Psoas muscle (tissue), 8 donors: ENCODE data around the gene IQGAP2. TPM values are rescaled to one million over a fixed set of nuclear protein-coding genes. Genes with fewer than 3 reads are reported as not detected.

Source experiments
- ATAC-seq, 4 donors: fragments of 200-7000 bp; cut with Tn5 transposase; one replicate each; pipeline ENCODE4 v1.9.1; 2020; ENCODE audit warnings: moderate library complexity in 3 of 4, mild to moderate bottlenecking in 2 of 4
- DNase-seq, 2 donors: peaks; one replicate each; pipeline ENCODE4 v3.0.0-alpha.2; 2020
- H3K27ac ChIP-seq: fragments of 200-600 bp; one replicate; pipeline ENCODE4 v1.8.0; 2022
- H3K27me3 ChIP-seq, 3 donors: fragments of 200-600 bp in 1 of 3; one replicate each; pipeline versions ENCODE4 v1.6.1 to v1.8.0; 2013 to 2022; ENCODE audit warnings: low read length in 2 of 3, mild to moderate bottlenecking in 2 of 3, moderate library complexity in 1 of 3; ENCODE audit not compliant: insufficient read depth in 3 of 3
- H3K36me3 ChIP-seq, 2 donors: fragments of 200-600 bp in 1 of 2; one replicate each; pipeline versions ENCODE4 v1.6.1 to v1.8.0; 2013 to 2022; ENCODE audit warnings: low read depth in 1 of 2, mild to moderate bottlenecking in 1 of 2, moderate library complexity in 1 of 2; ENCODE audit not compliant: insufficient read depth in 1 of 2
- H3K4me1 ChIP-seq: fragments of 200-600 bp; one replicate; pipeline ENCODE4 v1.8.0; 2022
- H3K4me3 ChIP-seq: fragments of 200-600 bp; one replicate; pipeline ENCODE4 v1.8.0; 2022; ENCODE audit warnings: mild to moderate bottlenecking
- H3K9me3 ChIP-seq: fragments of 200-600 bp; one replicate; pipeline ENCODE4 v1.8.0; 2022
- WGBS, 3 donors: extraction: QIAGEN DNeasy Blood & Tissue Kit; methylation state at CpG; one replicate each; pipeline versions ENCODE4 v1.1.6 to v1.1.7; 2013; 5-methylcytosine and 5-hydroxymethylcytosine counted together
- intact Hi-C, 2 donors: fragments of 100-400 bp; cut with DNase I; formaldehyde crosslinking; loops; one replicate each; pipeline versions ENCODE4 v1.11.0 to v1.14.2; 2022
- polyA plus RNA-seq, 3 donors: library from polyadenylated mRNA; stranded (reverse); fragments of 200-250 nt; gene quantifications; one replicate each; pipeline ENCODE4 v1.2.3, GENCODE V29; 2013
- total RNA-seq, 4 donors: library from RNA; stranded (reverse); fragmentation: NEBNext Ultra II Directional in 2 of 4; extraction: Animal tissue kit (Norgen Biotek cat#: 25700) in 2 of 4; gene quantifications; one replicate each; pipeline versions ENCODE4 v1.2.1 to v1.2.4, GENCODE V29; 2021 to 2023
- TF ChIP-seq, protein P1 (sequence below): fragments of 200-600 bp; IDR thresholded peaks from one replicate; pipeline ENCODE4 v1.8.0; 2022; ENCODE audit warnings: antibody characterized with exemption
- donor health status: healthy with polysubstance abuse.
- donor health status: DM: no; HTN: no; CAD: no; lungs with moderate emphysema.
- donor health status: Bipolar disorder and iron deficiency.
- donor health status: healthy.
- donor health status: DM: yes; HTN: yes; CAD: no.
- donor health status: DM: no; HTN: no; CAD: no.
- donor health status: DM: no; HTN: no; CAD: no.
- donor health status: DM: yes; HTN: yes; CAD: no.

IQGAP2 gene
- total and polyA plus RNA-seq, 7 donors: 0.52 to 4.3 (median 1.4) TPM

DNA sequence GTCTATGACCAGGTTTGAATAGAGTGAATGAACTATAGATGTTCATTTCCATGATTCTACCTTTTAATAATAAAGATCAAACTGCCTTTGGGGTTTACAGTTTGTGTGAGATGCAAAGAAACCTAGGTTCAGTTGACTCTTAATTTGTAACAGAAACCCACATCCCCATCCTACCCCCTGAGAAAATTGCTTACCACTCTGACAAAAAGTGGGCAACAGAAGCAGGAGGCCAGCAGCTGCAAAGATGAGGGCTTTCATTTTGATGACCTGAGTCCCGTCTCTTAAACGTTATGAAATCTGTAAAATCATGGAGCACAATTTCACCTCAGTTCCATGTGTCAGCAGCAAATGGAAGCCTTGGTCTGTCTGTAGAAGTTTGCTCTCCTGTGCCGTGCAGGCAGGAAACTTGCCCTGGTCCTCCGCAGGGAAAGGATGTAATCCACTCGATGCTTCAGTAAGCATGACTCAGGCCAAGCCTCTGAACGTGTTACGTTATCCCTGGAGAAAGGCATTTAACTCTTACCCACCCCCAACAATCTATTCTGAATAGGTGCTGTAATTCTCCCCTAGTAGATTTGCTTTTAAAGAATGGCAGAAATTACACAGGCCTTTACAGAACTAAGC is 220.0 kb downstream of the IQGAP2 start, which contains the start of gene F2RL2:
Gene F2RL2 (minus strand): TSS at position 431 of the 624 bp plus-strand sequence. CDS start 173 bp downstream, at position 258.
- no peak within 1 kb of the TSS for H3K27ac ChIP-seq
- 10 to 13% (median 12%) methylated on average over 7 of the region's 7 CpGs for WGBS, 3 donors

DNA sequence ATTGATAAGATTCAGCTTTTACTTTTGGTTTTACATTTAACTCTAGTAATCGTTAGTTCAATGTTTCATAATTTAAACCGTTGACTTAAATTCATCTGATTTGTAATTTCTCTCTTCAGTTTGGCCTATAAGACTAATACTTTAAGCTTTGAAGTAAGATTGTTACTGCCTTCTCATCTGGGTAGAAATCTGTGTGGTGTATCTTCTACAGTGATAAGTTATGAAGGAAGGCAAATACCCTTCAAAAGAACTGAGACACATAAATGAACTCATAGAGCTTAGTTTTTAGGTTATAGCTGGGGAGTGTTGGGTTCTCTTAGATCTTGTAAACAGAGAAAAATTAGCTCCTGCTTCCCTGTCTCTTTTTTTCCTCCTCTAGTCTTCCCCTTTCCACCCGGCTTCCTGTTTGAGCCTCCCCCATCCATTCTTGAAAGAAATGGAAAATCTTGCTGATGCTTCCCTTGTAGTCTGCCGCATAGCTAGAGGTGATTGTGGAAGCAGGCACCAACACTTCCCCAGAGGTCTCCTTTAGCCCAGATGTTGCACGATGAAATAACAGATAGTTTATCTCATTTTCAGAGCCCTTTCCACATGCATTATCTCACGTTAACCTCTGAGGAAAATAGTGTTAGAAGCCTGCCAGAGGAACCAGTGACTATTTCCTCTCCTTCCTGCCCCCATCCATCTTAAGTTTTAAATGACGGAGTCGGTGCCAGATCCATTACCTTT is 222.2 kb downstream of the IQGAP2 start:
- Histone ChIP-seq H3K9me3 (no peaks in the 10 kb centered on the region), H3K4me1 (no peaks in the 10 kb centered on the region), H3K27me3 (no peaks in the 10 kb centered on the region), H3K36me3 (no peaks in the 10 kb centered on the region), H3K27ac (no peak overlapping the region), H3K4me3 (no peak overlapping the region)
- TF ChIP-seq, protein P1, sequence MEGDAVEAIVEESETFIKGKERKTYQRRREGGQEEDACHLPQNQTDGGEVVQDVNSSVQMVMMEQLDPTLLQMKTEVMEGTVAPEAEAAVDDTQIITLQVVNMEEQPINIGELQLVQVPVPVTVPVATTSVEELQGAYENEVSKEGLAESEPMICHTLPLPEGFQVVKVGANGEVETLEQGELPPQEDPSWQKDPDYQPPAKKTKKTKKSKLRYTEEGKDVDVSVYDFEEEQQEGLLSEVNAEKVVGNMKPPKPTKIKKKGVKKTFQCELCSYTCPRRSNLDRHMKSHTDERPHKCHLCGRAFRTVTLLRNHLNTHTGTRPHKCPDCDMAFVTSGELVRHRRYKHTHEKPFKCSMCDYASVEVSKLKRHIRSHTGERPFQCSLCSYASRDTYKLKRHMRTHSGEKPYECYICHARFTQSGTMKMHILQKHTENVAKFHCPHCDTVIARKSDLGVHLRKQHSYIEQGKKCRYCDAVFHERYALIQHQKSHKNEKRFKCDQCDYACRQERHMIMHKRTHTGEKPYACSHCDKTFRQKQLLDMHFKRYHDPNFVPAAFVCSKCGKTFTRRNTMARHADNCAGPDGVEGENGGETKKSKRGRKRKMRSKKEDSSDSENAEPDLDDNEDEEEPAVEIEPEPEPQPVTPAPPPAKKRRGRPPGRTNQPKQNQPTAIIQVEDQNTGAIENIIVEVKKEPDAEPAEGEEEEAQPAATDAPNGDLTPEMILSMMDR: no peak
- 37 to 45% (median 42%) methylated on average over 8 of the region's 8 CpGs for WGBS, 3 donors
- intact Hi-C loops: no loop called here
- ATAC-seq (no peak), DNase-seq (no peak)

More for the DNA sequence above, 220.0 kb downstream of the IQGAP2 start, which contains the start of gene F2RL2:
- ATAC-seq (no peak), DNase-seq (no peak)
- Histone ChIP-seq H3K27me3 (no peaks in the 10 kb centered on the region), H3K9me3 (no peaks in the 10 kb centered on the region), H3K36me3 (no peaks in the 10 kb centered on the region), H3K4me3 (no peak within 1 kb of the TSS), H3K4me1 (no peaks in the 10 kb centered on the region)
- TF ChIP-seq, protein P1: no peak
- intact Hi-C loops: no loop called here

DNA sequence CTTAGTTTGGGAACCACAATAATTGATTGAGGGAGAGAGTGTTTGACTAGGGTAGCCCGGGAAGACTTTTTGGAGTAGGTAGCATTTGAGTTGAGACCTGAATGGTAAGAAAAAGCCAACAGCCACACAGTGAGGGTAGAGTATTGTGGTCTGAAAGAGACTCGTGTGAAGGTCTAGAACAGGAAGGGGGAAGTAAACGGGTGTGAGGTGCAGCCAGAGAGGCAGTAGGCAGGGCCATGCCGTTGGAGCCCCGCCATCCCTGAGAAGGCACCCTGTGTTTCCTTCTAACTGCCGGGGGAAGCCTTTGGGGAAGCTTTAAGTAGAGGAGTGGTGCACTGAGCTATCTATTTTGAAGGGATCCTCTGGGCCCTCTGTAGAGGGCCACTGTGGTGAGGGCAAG is 223.7 kb downstream of the IQGAP2 start:
- Histone ChIP-seq H3K4me3 (no peak overlapping the region), H3K36me3 (no peaks in the 10 kb centered on the region), H3K27me3 (no peaks in the 10 kb centered on the region), H3K27ac (no peak overlapping the region), H3K4me1 (no peaks in the 10 kb centered on the region), H3K9me3 (no peaks in the 10 kb centered on the region)
- 79 to 81% (median 80%) methylated on average over 6 of the region's 6 CpGs for WGBS, 3 donors
- intact Hi-C loops: no loop called here
- DNase-seq (no peak), ATAC-seq (no peak)
- TF ChIP-seq, protein P1: no peak

DNA sequence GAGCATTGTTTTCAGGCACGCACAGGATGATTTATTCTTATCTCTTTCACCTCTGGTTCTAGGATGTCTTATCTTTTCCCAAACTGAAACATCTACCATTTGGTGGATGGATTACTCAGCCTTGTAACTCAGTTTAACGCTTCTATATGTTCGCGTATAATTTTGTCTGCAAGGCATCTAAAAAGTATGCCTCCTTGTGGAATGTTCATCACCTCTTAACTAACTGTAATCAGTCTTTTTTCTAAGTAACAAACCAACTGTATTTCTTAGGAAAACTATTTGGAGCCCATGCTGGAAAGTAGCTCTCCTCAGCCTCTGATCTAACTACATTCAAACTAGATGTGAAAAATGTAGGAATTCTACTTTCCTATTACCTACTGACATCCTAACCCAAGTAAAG is 231.6 kb downstream of the IQGAP2 start:
- Histone ChIP-seq H3K27me3 (no peaks in the 10 kb centered on the region), H3K4me1 (no peaks in the 10 kb centered on the region), H3K27ac (no peak overlapping the region), H3K36me3 (no peaks in the 10 kb centered on the region), H3K9me3 (no peaks in the 10 kb centered on the region), H3K4me3 (no peak overlapping the region)
- TF ChIP-seq, protein P1: no peak
- intact Hi-C loops: no loop called here
- WGBS, 3 donors: 46 to 98% (median 65%) methylated on average over 4 of the region's 4 CpGs
- DNase-seq (no peak), ATAC-seq (no peak)
